Type B pancreatic cell (in vitro differentiated cells): Measurements from ENCODE around the gene ZNF768. TPM values are rescaled to one million over a fixed set of nuclear protein-coding genes. Genes with fewer than 3 reads are reported as not detected.
A peak's percentile ranks its signal among the peaks of the same experiment; 100 is the strongest.

Source experiments
- DNase-seq: peaks from one replicate; pipeline ENCODE4 v3.0.0; 2021; ENCODE audit warnings: mixed read lengths; ENCODE audit not compliant: unreplicated experiment; ENCODE audit errors: extremely low spot score
- H3K27ac Mint-ChIP-seq: 2 replicates; pipeline ENCODE4 v1.8.0; 2021; ENCODE audit warnings: mild to moderate bottlenecking, mixed read lengths
- H3K27me3 Mint-ChIP-seq: 2 replicates; pipeline ENCODE4 v1.8.0; 2021; ENCODE audit warnings: mixed read lengths
- H3K36me3 Mint-ChIP-seq: 2 replicates; pipeline ENCODE4 v1.8.0; 2021; ENCODE audit warnings: mixed read lengths
- H3K4me1 Mint-ChIP-seq: one replicate; pipeline ENCODE4 v1.8.0; 2021; ENCODE audit warnings: mixed read lengths; ENCODE audit not compliant: unreplicated experiment
- H3K4me3 Mint-ChIP-seq: 2 replicates; pipeline ENCODE4 v1.8.0; 2021; ENCODE audit warnings: mild to moderate bottlenecking, mixed read lengths
- H3K9me3 Mint-ChIP-seq: 2 replicates; pipeline ENCODE4 v1.8.0; 2021; ENCODE audit warnings: mixed read lengths
- CTCF ChIP-seq: fragments of 200-600 bp; sonication (generic); conservative IDR thresholded peaks from 2 replicates; pipeline ENCODE4 v1.5.0; 2021; ENCODE audit warnings: antibody characterized with exemption, mild to moderate bottlenecking
- total RNA-seq: library from RNA; stranded (reverse); gene quantifications from 2 replicates; pipeline ENCODE4 v1.2.1, GENCODE V29; 2021; ENCODE audit warnings: low replicate concordance

The ZNF768 gene
- total RNA-seq, 1 donor from 2014 or later = 58.7 TPM

- no peaks in the 10 kb centered on the region for H3K27me3 Mint-ChIP-seq
- H3K36me3 Mint-ChIP-seq = peaks cover 11% of the 10 kb centered on the region
- TF ChIP-seq CTCF = no peak
- DNase-seq = no peak
- H3K27ac Mint-ChIP-seq = peak overlapping the region; percentile 87
- H3K9me3 Mint-ChIP-seq = peaks cover 4% of the 10 kb centered on the region
- no peak overlapping the region for H3K4me3 Mint-ChIP-seq
- peaks cover 26% of the 10 kb centered on the region for H3K4me1 Mint-ChIP-seq
Observed at GRCh38 chr16:30554557-30555314, 28.4 kb upstream of the ZNF768 start.

- Mint-ChIP-seq H3K9me3 (no peaks in the 10 kb centered on the region), H3K27me3 (no peaks in the 10 kb centered on the region), H3K4me1 (peaks cover 26% of the 10 kb centered on the region), H3K36me3 (peaks cover 11% of the 10 kb centered on the region), H3K27ac (peak overlapping the region; percentile 87), H3K4me3 (peak overlapping the region; percentile 65)
- DNase-seq = no peak
- TF ChIP-seq CTCF = no peak
Observed at GRCh38 chr16:30553393-30553899, 27.1 kb upstream of the ZNF768 start.

GRCh38 chr16:30552956-30553355, 26.6 kb upstream of the ZNF768 start:
- Mint-ChIP-seq H3K27ac (peak overlapping the region; percentile 87), H3K4me3 (peak overlapping the region; percentile 65), H3K4me1 (peaks cover 31% of the 10 kb centered on the region), H3K27me3 (no peaks in the 10 kb centered on the region), H3K9me3 (no peaks in the 10 kb centered on the region), H3K36me3 (peaks cover 11% of the 10 kb centered on the region)
- DNase-seq = no peak
- TF ChIP-seq CTCF = no peak

- no peak for DNase-seq
- no peak for TF ChIP-seq CTCF
- peak overlapping the region; percentile 87 for H3K27ac Mint-ChIP-seq
- peaks cover 11% of the 10 kb centered on the region for H3K36me3 Mint-ChIP-seq
- peak overlapping the region; percentile 67 for H3K4me3 Mint-ChIP-seq
- no peaks in the 10 kb centered on the region for H3K27me3 Mint-ChIP-seq
- H3K4me1 Mint-ChIP-seq = peaks cover 34% of the 10 kb centered on the region
- no peaks in the 10 kb centered on the region for H3K9me3 Mint-ChIP-seq
Observed at GRCh38 chr16:30551781-30552180, 25.4 kb upstream of the ZNF768 start.

- Mint-ChIP-seq H3K36me3 (peaks cover 7% of the 10 kb centered on the region), H3K9me3 (no peaks in the 10 kb centered on the region), H3K27me3 (no peaks in the 10 kb centered on the region), H3K4me3 (no peak overlapping the region), H3K27ac (peak overlapping the region; percentile 76), H3K4me1 (peaks cover 30% of the 10 kb centered on the region)
- DNase-seq = no peak
- no peak for TF ChIP-seq CTCF
Observed at GRCh38 chr16:30548416-30549253, 22.3 kb upstream of the ZNF768 start.
